Renal cortical epithelial cell (primary cell): ENCODE results near the gene AP2B1. TPM values are rescaled to one million over a fixed set of nuclear protein-coding genes. Genes with fewer than 3 reads are reported as not detected.
A peak's percentile ranks its signal among the peaks of the same experiment; 100 is the strongest.

ENCODE experiments used
- DNase-seq: peaks from one replicate; pipeline ENCODE4 v3.0.0-alpha.2; 2011; ENCODE audit warnings: low read depth
- total RNA-seq: library from RNA; depleted of rRNA; stranded (reverse); fragments of >200 nt; gene quantifications from 2 replicates; pipeline ENCODE4 v1.2.3, GENCODE V29; 2014

The AP2B1 gene
- total RNA-seq, 1 donor from 2014 or later, result 233 TPM

- no peak for DNase-seq
Observed at GRCh38 chr17:35773679-35774425, 186.7 kb downstream of the AP2B1 start.

GRCh38 chr17:35774499-35774898 is 187.4 kb downstream of the AP2B1 start:
- DNase-seq, result peak; percentile 56

GRCh38 chr17:35775039-35775438 is 187.9 kb downstream of the AP2B1 start:
- DNase-seq, result no peak

- DNase-seq, result no peak
Observed at GRCh38 chr17:35775583-35775982, 188.5 kb downstream of the AP2B1 start.

Other genes starting within 250 kb of the AP2B1 start
- 6.0 and 8.2 TPM in 2 replicates for gene SLFN11, start 213.7 kb upstream of the AP2B1 start, total RNA-seq
- 22.1 and 67.0 TPM in 2 replicates for gene SLFN12, start 154.8 kb upstream of the AP2B1 start, total RNA-seq
- 3.1 and 9.2 TPM in 2 replicates for gene SLFN13, start 138.6 kb upstream of the AP2B1 start, total RNA-seq
- gene SLFN12L, start 49.6 kb upstream of the AP2B1 start, total RNA-seq, result 0.05 TPM in 1 of 2 replicates, not detected in the other
- gene SLFN14, start 26.5 kb upstream of the AP2B1 start, total RNA-seq, result not detected in 2 replicates
- 3.0 and 5.6 TPM in 2 replicates for gene PEX12, start 8.8 kb upstream of the AP2B1 start, total RNA-seq
- under 0.01 and 1.8 TPM in 2 replicates for gene RASL10B, start 144.3 kb downstream of the AP2B1 start, total RNA-seq
- gene GAS2L2, start 165.9 kb downstream of the AP2B1 start, total RNA-seq, result 0.05 TPM in 1 of 2 replicates, not detected in the other
- not detected in 2 replicates for gene C17orf50, start 173.6 kb downstream of the AP2B1 start, total RNA-seq
- 0.52 and 1.8 TPM in 2 replicates for gene MMP28, start 208.3 kb downstream of the AP2B1 start, total RNA-seq
- 36.8 and 142 TPM in 2 replicates for gene TAF15, start 222.2 kb downstream of the AP2B1 start, total RNA-seq